ENCODE results near the gene GRID1.

GRCh38 chr10:86315549-86315942 is 51.0 kb downstream of the GRID1 start:
- TF ChIP-seq CTCF (IDR thresholded peaks at IDR 0.05; ENCODE audit: low read length) (no peak), EZH2 (IDR thresholded peaks at IDR 0.05; ENCODE audit: borderline replicate concordance, low read length) (no peak)
